HepG2 (cell line): ENCODE data around the gene KLHL33. TPM values are rescaled to one million over a fixed set of nuclear protein-coding genes. Genes with fewer than 3 reads are reported as not detected.

Experiments used
- ATAC-seq: fragments of 200-7000 bp; cut with Tn5 transposase; 3 replicates; pipeline ENCODE4 v1.9.1; 2020; ENCODE audit warnings: mild to moderate bottlenecking, moderate library complexity
- BruUV-seq: library from RNA; stranded (reverse); fragments of 400-500 nt; replicated peaks from 2 replicates; lab custom pipeline; 2021; lab: Mats Ljungman, UMichigan
- CTCF ChIA-PET: fragments of 300-600 bp; formaldehyde crosslinking; extraction: SDS; loops from one replicate; lab custom pipeline; 2021; ENCODE audit warnings: low total read pairs, inconsistent platforms, low intra/inter-chr PET ratio; lab: Yijun Ruan, JAX
- POLR2A ChIA-PET: fragments of 350-600 bp; sonication (Branson Sonifier 250); formaldehyde crosslinking; loops from one replicate; lab custom pipeline; 2020; ENCODE audit warnings: antibody characterized with exemption, inconsistent platforms; lab: Yijun Ruan, JAX
- DNase-seq: peaks from one replicate; pipeline ENCODE4 v3.0.0-alpha.2; 2015; ENCODE audit warnings: low spot score
- FAIRE-seq: peaks from 3 replicates; lab custom pipeline; 2011; peaks lifted over from hg19 to GRCh38; lab: Jason Lieb, UNC
- H2AFZ ChIP-seq: one replicate; pipeline ENCODE4 v1.6.1; 2011; ENCODE audit warnings: low read length, inconsistent platforms
- H3K27ac ChIP-seq: fragments of 300-600 bp; 3 replicates; pipeline ENCODE4 v1.8.0; 2011; ENCODE audit warnings: mixed run types, mild to moderate bottlenecking, mixed read lengths, low read length, inconsistent platforms; ENCODE audit not compliant: insufficient read depth; ENCODE audit errors: extremely low read length
- H3K27me3 ChIP-seq, 2 experiments: fragments of 200-600 bp in 1 of 2; 2 replicates in 1 of 2; 3 replicates in 1 of 2; pipeline versions ENCODE4 v1.6.0 to v1.8.0; 2011; ENCODE audit warnings: low read length in 2 of 2, mild to moderate bottlenecking in 2 of 2, moderate library complexity in 2 of 2, inconsistent platforms in 1 of 2; ENCODE audit not compliant: insufficient read depth in 2 of 2, control insufficient read depth in 1 of 2
- H3K36me3 ChIP-seq, 2 experiments: fragments of 200-600 bp in 1 of 2; replicated peaks in 1 of 2; 2 replicates in 1 of 2; 3 replicates in 1 of 2; pipeline versions ENCODE4 v1.5.1 to v1.8.0; 2011; ENCODE audit warnings: low read length in 2 of 2, inconsistent platforms in 1 of 2; ENCODE audit not compliant: insufficient read depth in 2 of 2, control insufficient read depth in 1 of 2
- H3K4me1 ChIP-seq: 2 replicates; pipeline ENCODE4 v1.5.1; 2012; ENCODE audit warnings: low read length, inconsistent platforms; ENCODE audit not compliant: insufficient read depth
- H3K4me2 ChIP-seq: 2 replicates; pipeline ENCODE4 v1.6.0; 2011; ENCODE audit warnings: low read depth, low read length, inconsistent platforms
- H3K4me3 ChIP-seq, 3 experiments: fragments of 200-600 bp in 1 of 3; sonication (generic), shearing (Covaris generic) in 1 of 3; replicated peaks in 1 of 3; 2 replicates each; pipeline ENCODE4 v1.5.1; 2011 to 2016; ENCODE audit warnings: low read length in 3 of 3, inconsistent platforms in 2 of 3, low read depth in 2 of 3, mild to moderate bottlenecking in 2 of 3, control low read depth in 1 of 3, mixed read lengths in 1 of 3; ENCODE audit not compliant: insufficient read depth in 1 of 3
- H3K79me2 ChIP-seq: one replicate; pipeline ENCODE4 v1.6.1; 2011; ENCODE audit warnings: low read length, inconsistent platforms; ENCODE audit not compliant: insufficient read depth
- H3K9ac ChIP-seq: 2 replicates; pipeline ENCODE4 v1.6.0; 2011; ENCODE audit warnings: mild to moderate bottlenecking, low read depth, low read length, inconsistent platforms; ENCODE audit not compliant: insufficient read depth
- H3K9me3 ChIP-seq: 2 replicates; pipeline ENCODE4 v1.5.1; 2012; ENCODE audit warnings: mild to moderate bottlenecking, low read length
- H4K20me1 ChIP-seq: 2 replicates; pipeline ENCODE4 v1.6.0; 2011; ENCODE audit warnings: inconsistent platforms, mild to moderate bottlenecking, low read length, moderate library complexity; ENCODE audit not compliant: insufficient read depth
- ARHGAP35 ChIP-seq: sonication (generic); formaldehyde crosslinking; IDR thresholded peaks from 2 replicates; pipeline ENCODE4 v1.9.0; 2022; ENCODE audit warnings: mild to moderate bottlenecking, inconsistent platforms, moderate library complexity, missing genetic modification reagents, borderline replicate concordance
- ATF4 ChIP-seq, 2 experiments: fragments of 450-650 bp in 1 of 2; sonication (generic) in 1 of 2; formaldehyde crosslinking; IDR thresholded peaks; 2 replicates each; pipeline versions ENCODE4 v1.5.0 to v1.8.0; 2020 to 2022; ENCODE audit warnings: mild to moderate bottlenecking in 1 of 2, missing genetic modification reagents in 1 of 2
- BCL6 ChIP-seq: IDR thresholded peaks from 2 replicates; pipeline ENCODE4 v1.6.1; 2016; ENCODE audit warnings: missing genetic modification reagents, missing compliant biosample characterization
- BHLHE40 ChIP-seq: IDR thresholded peaks from 2 replicates; pipeline ENCODE4 v1.6.1; 2011; ENCODE audit warnings: low read length, improper control_type of control experiment
- ETV6 ChIP-seq: sonication (generic); formaldehyde crosslinking; conservative IDR thresholded peaks from 2 replicates; pipeline ENCODE4 v1.4.0; 2020; ENCODE audit warnings: missing genetic modification reagents
- GMEB1 ChIP-seq: sonication (generic); formaldehyde crosslinking; IDR thresholded peaks from 2 replicates; pipeline ENCODE4 v1.5.1; 2020; ENCODE audit warnings: missing genetic modification reagents, mild to moderate bottlenecking, borderline replicate concordance
- HOXA5 ChIP-seq: sonication (generic); formaldehyde crosslinking; IDR thresholded peaks from 2 replicates; pipeline ENCODE4 v1.4.0; 2020; ENCODE audit warnings: missing genetic modification reagents
- JARID2 ChIP-seq: sonication (generic); formaldehyde crosslinking; IDR thresholded peaks from 2 replicates; pipeline ENCODE4 v1.8.1; 2023; ENCODE audit warnings: missing genetic modification reagents, inconsistent platforms; ENCODE audit not compliant: insufficient replicate concordance
- MED1 ChIP-seq: sonication (generic); formaldehyde crosslinking; IDR thresholded peaks from 2 replicates; pipeline ENCODE4 v1.4.0; 2020; ENCODE audit warnings: missing genetic modification reagents
- NFKB2 ChIP-seq: sonication (generic); formaldehyde crosslinking; IDR thresholded peaks from 2 replicates; pipeline ENCODE4 v1.4.0; 2020; ENCODE audit warnings: missing genetic modification reagents, borderline replicate concordance
- ZNF260 ChIP-seq: sonication (generic); formaldehyde crosslinking; IDR thresholded peaks from 2 replicates; pipeline ENCODE4 v1.4.0; 2020; ENCODE audit warnings: missing genetic modification reagents, low read depth, mild to moderate bottlenecking, borderline replicate concordance
- ZNF768 ChIP-seq: sonication (generic); formaldehyde crosslinking; IDR thresholded peaks from 2 replicates; pipeline ENCODE4 v1.4.0; 2020; ENCODE audit warnings: missing genetic modification reagents
- WGBS: methylation state at CpG from one replicate; pipeline ENCODE4 v1.1.6; 2017; ENCODE audit warnings: low lambda C conversion rate; 5-methylcytosine and 5-hydroxymethylcytosine counted together
- in situ Hi-C: cut with HindIII; loops from 2 replicates; pipeline ENCODE4 v1.10.0; 2017; ENCODE audit warnings: low pct_unique_long_range_greater_than_20kb; ENCODE audit not compliant: extremely low pct_ligation_motif_present
- intact Hi-C: fragments of 100-400 bp; cut with micrococcal nuclease; formaldehyde crosslinking; loops from one replicate; pipeline ENCODE4 v1.10.0; 2022; ENCODE audit not compliant: unreplicated experiment
- polyA plus RNA-seq, 8 experiments: library from polyadenylated mRNA; depleted of rRNA in 3 of 8; stranded (reverse) in 7 of 8; unstranded in 1 of 8; fragments of >200 nt; fragmentation: Illumina TruSeq in 4 of 8; extraction: Trizol in 4 of 8; gene quantifications; 2 replicates each; pipeline versions ENCODE4 v1.2.1 to v1.2.3, GENCODE V29; 2011 to 2016; ENCODE audit warnings: low read depth in 4 of 8, missing spikeins in 1 of 8, mixed read lengths in 1 of 8; ENCODE audit not compliant: insufficient read depth in 1 of 8
- total RNA-seq, 5 experiments: library from RNA; depleted of rRNA; stranded (reverse); fragments of >200 nt; fragmentation: Illumina TruSeq; extraction: Trizol; gene quantifications; 2 replicates each; pipeline ENCODE4 v1.2.3, GENCODE V29; 2016; ENCODE audit warnings: low read depth in 1 of 5
- TF ChIP-seq, protein P1 (sequence below): sonication (generic); formaldehyde crosslinking; conservative IDR thresholded peaks from 2 replicates; pipeline ENCODE4 v1.4.0; 2020; ENCODE audit warnings: missing genetic modification reagents
- TF ChIP-seq, protein P2 (sequence below): sonication (generic); formaldehyde crosslinking; conservative IDR thresholded peaks from 2 replicates; pipeline ENCODE4 v1.4.0; 2020; ENCODE audit warnings: mild to moderate bottlenecking, missing genetic modification reagents, moderate library complexity

The KLHL33 gene
- total and polyA plus RNA-seq, 2 of the 13 experiments (the other 11 are each of a cell fraction or from before 2014, with no cell fraction given) = not detected

DNA sequence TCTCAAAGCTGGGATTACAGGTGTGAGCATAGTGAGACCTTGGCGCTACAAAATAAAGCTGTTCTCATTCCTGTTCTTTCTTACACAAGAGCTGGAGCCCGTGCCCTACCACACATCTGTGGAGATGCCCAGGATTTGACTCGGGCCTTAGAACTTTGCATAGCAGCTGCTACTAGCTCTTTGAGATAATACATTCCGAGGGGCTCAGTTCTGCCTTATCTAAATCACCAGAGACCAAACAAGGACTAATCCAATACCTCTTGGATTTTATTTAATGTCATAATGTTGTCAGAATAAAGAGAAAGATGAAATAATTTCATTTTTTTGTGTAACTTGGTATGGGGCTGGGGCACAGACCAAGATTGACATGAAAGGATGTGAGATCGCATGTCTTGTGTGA lies 40.8 kb upstream of the KLHL33 start (continued):
- TF ChIP-seq ZNF260 (no peak), ATF4 (CRISPR knock-in tag; IDR thresholded peaks at IDR 0.05) (no peak)

DNA sequence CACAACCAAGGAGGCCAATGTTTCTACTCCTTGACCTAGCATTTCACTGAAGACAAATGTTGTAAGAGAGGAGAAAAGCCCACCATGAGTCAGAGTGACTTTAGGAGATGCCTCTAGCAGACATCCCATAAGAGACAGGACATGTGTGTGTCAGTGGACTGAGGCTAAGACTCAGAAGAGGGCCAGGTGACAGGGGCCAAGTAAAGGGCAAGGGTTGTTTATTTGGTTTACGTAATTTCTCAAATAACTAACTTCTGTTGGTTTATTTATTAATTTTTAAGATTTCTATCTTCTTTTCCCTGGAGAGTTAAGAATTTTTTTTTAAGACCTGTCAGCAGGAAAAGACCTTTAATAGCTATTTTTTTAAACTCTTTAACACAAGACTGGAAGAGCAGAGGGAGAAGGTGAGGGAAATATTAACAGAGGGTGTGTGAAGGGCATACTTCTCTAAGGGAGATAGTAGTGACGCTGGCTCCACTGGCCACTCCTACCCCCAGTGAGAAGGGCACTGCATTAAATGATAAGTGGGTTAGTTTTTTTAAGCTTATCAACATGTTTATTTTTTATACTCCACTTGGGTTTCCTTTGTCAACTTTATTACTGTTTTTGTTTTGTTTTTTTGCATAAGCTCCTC lies 36.7 kb upstream of the KLHL33 start:
- ChIA-PET CTCF (no interaction called here), POLR2A (interaction anchor here (0.7 to 3.7 kb wide), 4 partner anchors 8 to 129 kb away, joined by 3 to 12 read pairs (median 5); partner anchors contain the start of genes APEX1, OSGEP, PARP2 and PIP4P1)
- peaks cover 17% of the 10 kb centered on the region for H3K79me2 ChIP-seq
- 61% methylated on average over 2 of the region's 2 CpGs for WGBS
- intact Hi-C loops = loop anchor here (1.0 kb wide), 1 partner anchor 16 kb away; no protein-coding TSS in a partner anchor
- no peak overlapping the region for H3K4me3 ChIP-seq
- FAIRE-seq = no peak
- peaks cover 40% of the 10 kb centered on the region for H3K4me1 ChIP-seq
- H3K4me2 ChIP-seq = 0 out of 2 replicates have a peak overlapping the region, but pooled peaks have one; percentile 4
- no peak for DNase-seq
- H3K9ac ChIP-seq = no peak overlapping the region
- H3K9me3 ChIP-seq = no peaks in the 10 kb centered on the region
- ATAC-seq = no peak
- BruUV-seq = no TSS peak
- H3K36me3 ChIP-seq = peaks cover 17 to 44% of the 10 kb centered on the region in 2 experiments
- H4K20me1 ChIP-seq = no peaks in the 10 kb centered on the region
- in situ Hi-C loops = loop anchor here (25.0 kb wide), 2 partner anchors 135 to 140 kb away; partner anchors contain the start of genes CCNB1IP1 and PARP2
- no peak overlapping the region for H3K27ac ChIP-seq
- H3K27me3 ChIP-seq = no peaks in the 10 kb centered on the region
- H2AFZ ChIP-seq = no peak overlapping the region
- no peak for TF ChIP-seq HOXA5 (CRISPR knock-in tag)
- no peak for TF ChIP-seq ARHGAP35 (CRISPR knock-in tag)
- no peak for TF ChIP-seq BHLHE40
- no peak for TF ChIP-seq ZNF768
- TF ChIP-seq MED1 (CRISPR knock-in tag) = no peak
- TF ChIP-seq, protein P1, sequence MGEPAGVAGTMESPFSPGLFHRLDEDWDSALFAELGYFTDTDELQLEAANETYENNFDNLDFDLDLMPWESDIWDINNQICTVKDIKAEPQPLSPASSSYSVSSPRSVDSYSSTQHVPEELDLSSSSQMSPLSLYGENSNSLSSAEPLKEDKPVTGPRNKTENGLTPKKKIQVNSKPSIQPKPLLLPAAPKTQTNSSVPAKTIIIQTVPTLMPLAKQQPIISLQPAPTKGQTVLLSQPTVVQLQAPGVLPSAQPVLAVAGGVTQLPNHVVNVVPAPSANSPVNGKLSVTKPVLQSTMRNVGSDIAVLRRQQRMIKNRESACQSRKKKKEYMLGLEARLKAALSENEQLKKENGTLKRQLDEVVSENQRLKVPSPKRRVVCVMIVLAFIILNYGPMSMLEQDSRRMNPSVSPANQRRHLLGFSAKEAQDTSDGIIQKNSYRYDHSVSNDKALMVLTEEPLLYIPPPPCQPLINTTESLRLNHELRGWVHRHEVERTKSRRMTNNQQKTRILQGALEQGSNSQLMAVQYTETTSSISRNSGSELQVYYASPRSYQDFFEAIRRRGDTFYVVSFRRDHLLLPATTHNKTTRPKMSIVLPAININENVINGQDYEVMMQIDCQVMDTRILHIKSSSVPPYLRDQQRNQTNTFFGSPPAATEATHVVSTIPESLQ = no peak
- no peak for TF ChIP-seq JARID2 (CRISPR knock-in tag)
- TF ChIP-seq, protein P2, sequence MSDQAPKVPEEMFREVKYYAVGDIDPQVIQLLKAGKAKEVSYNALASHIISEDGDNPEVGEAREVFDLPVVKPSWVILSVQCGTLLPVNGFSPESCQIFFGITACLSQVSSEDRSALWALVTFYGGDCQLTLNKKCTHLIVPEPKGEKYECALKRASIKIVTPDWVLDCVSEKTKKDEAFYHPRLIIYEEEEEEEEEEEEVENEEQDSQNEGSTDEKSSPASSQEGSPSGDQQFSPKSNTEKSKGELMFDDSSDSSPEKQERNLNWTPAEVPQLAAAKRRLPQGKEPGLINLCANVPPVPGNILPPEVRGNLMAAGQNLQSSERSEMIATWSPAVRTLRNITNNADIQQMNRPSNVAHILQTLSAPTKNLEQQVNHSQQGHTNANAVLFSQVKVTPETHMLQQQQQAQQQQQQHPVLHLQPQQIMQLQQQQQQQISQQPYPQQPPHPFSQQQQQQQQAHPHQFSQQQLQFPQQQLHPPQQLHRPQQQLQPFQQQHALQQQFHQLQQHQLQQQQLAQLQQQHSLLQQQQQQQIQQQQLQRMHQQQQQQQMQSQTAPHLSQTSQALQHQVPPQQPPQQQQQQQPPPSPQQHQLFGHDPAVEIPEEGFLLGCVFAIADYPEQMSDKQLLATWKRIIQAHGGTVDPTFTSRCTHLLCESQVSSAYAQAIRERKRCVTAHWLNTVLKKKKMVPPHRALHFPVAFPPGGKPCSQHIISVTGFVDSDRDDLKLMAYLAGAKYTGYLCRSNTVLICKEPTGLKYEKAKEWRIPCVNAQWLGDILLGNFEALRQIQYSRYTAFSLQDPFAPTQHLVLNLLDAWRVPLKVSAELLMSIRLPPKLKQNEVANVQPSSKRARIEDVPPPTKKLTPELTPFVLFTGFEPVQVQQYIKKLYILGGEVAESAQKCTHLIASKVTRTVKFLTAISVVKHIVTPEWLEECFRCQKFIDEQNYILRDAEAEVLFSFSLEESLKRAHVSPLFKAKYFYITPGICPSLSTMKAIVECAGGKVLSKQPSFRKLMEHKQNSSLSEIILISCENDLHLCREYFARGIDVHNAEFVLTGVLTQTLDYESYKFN (CRISPR knock-in tag) = 0 out of 2 replicates have a peak, but pooled peaks have one; percentile 23
- TF ChIP-seq GMEB1 (CRISPR knock-in tag) = no peak
- TF ChIP-seq NFKB2 (CRISPR knock-in tag) = no peak
- no peak for TF ChIP-seq ETV6 (CRISPR knock-in tag)
- TF ChIP-seq BCL6 (CRISPR knock-in tag) = peak; percentile 80
